ENCODE measurements around the gene SLC25A18. TPM values are rescaled to one million over a fixed set of nuclear protein-coding genes. Genes with fewer than 3 reads are reported as not detected.
A peak's percentile ranks its signal among the peaks of the same experiment; 100 is the strongest.

The SLC25A18 gene
- total RNA-seq, 1 experiment from 2014 or later = 2.1 TPM

DNA sequence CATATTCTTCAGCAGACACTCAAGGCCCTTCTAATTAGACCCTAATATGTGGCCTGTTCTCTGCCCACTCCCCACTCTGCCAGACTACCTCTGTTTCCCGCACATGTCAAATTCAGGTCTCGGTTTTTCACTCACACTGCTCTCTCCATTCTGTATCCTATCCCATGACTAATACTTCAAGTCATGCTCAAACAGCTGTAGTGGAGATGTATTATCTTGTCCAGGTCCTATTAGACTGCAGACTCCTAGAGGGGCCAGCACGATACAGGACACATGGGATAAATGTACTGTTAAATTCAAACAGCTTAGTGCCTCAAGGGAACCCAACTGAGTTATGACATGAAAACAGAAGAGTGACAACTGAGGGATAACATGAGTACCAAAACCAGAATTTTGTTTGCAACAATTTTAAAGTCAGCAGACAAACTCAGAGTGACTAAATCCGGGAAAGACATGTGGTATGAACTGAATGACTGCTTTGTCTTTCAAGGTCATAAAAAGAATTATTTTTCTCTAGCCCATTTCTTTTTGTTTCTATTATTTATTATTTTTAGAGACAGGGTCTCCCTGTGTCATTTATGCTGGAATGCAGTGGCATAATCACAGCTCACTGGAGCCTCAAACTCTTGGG is 44.7 kb downstream of the SLC25A18 start (continued):
- TF ChIP-seq ETV6 (CRISPR knock-in tag; IDR thresholded peaks at IDR 0.05) = no peak
- no peak for TF ChIP-seq FOXK1 (CRISPR knock-in tag; IDR thresholded peaks at IDR 0.05)

DNA sequence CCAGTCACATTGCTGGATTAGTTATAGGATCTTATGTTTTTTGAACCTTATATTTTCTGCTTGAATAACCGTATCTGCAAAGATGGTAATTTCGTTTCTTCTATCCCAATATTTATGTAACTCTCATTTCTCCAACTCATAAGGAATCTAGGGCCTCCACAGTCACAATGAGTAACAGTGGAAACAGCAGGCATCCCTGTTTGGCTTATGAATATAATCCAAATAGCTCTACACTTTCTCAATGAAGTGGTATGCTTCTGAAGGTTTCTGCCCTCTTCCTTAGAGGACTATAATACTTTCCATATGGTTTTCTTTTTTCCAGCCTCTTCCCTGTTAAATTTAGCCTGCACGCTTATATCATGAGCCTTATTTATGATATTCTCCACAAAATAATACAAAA is 48.8 kb downstream of the SLC25A18 start:
- DNase-seq (ENCODE audit: low spot score) (no peak), ATAC-seq (no peak)
- Mint-ChIP-seq H3K4me1 (no peaks in the 10 kb centered on the region), H3K4me3 (no peak overlapping the region), H3K9me3 (no peaks in the 10 kb centered on the region), H3K36me3 (peaks cover 38% of the 10 kb centered on the region), H3K27ac (no peak overlapping the region), H3K27me3 (ENCODE audit: low read depth) (no peaks in the 10 kb centered on the region)
- ChIA-PET POLR2A (no interaction called here), CTCF (no interaction called here)
- TF ChIP-seq, protein P1, sequence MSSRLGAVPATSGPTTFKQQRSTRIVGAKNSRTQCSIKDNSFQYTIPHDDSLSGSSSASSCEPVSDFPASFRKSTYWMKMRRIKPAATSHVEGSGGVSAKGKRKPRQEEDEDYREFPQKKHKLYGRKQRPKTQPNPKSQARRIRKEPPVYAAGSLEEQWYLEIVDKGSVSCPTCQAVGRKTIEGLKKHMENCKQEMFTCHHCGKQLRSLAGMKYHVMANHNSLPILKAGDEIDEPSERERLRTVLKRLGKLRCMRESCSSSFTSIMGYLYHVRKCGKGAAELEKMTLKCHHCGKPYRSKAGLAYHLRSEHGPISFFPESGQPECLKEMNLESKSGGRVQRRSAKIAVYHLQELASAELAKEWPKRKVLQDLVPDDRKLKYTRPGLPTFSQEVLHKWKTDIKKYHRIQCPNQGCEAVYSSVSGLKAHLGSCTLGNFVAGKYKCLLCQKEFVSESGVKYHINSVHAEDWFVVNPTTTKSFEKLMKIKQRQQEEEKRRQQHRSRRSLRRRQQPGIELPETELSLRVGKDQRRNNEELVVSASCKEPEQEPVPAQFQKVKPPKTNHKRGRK (CRISPR knock-in tag; IDR thresholded peaks at IDR 0.05; ENCODE audit: borderline replicate concordance) = no peak
- TF ChIP-seq SOX15 (CRISPR knock-in tag; IDR thresholded peaks at IDR 0.05) (no peak), NR1H2 (CRISPR knock-in tag; IDR thresholded peaks at IDR 0.05) (no peak), TCF7 (CRISPR knock-in tag; IDR thresholded peaks at IDR 0.05; ENCODE audit: low read depth) (no peak), SMAD3 (CRISPR knock-in tag; IDR thresholded peaks at IDR 0.05; ENCODE audit: borderline replicate concordance) (no peak), GRHL2 (CRISPR knock-in tag; IDR thresholded peaks at IDR 0.05; ENCODE audit: insufficient replicate concordance, severe bottlenecking) (no peak), CREB1 (CRISPR knock-in tag; IDR thresholded peaks at IDR 0.05) (no peak)
- TF ChIP-seq, protein P2, sequence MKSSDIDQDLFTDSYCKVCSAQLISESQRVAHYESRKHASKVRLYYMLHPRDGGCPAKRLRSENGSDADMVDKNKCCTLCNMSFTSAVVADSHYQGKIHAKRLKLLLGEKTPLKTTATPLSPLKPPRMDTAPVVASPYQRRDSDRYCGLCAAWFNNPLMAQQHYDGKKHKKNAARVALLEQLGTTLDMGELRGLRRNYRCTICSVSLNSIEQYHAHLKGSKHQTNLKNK (CRISPR knock-in tag; IDR thresholded peaks at IDR 0.05) = no peak

DNA sequence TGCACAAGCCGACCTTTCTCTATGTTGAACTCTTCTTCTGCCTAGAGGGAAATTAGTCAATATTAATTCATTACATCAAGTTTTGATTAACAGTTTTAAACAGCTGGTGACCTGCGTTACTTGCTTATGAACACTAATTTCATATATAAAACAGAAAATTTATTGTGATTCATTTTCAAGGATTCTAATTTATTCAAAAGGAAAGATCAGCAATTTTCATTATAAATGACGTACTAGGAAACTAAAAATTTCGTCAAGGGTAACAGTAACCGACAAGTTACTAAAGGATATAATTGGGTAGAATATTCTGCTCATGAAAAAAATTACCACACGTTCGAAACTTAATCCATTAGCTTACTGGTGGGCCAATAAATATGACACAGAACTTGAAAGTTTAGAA is 50.0 kb downstream of the SLC25A18 start:
- Mint-ChIP-seq H3K27ac (no peak overlapping the region), H3K9me3 (no peaks in the 10 kb centered on the region), H3K4me1 (no peaks in the 10 kb centered on the region), H3K27me3 (ENCODE audit: low read depth) (no peaks in the 10 kb centered on the region), H3K4me3 (no peak overlapping the region), H3K36me3 (peaks cover 42% of the 10 kb centered on the region)
- TF ChIP-seq GTF2I (CRISPR knock-in tag; conservative IDR thresholded peaks at IDR 0.05) = no peak
- TF ChIP-seq, protein P3, sequence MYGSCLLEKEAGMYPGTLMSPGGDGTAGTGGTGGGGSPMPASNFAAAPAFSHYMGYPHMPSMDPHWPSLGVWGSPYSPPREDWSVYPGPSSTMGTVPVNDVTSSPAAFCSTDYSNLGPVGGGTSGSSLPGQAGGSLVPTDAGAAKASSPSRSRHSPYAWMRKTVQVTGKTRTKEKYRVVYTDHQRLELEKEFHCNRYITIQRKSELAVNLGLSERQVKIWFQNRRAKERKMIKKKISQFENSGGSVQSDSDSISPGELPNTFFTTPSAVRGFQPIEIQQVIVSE (CRISPR knock-in tag; IDR thresholded peaks at IDR 0.05; ENCODE audit: borderline replicate concordance) = no peak
- ATAC-seq (no peak), DNase-seq (ENCODE audit: low spot score) (no peak)
- ChIA-PET POLR2A (interaction anchor here (0.6 kb wide), 1 partner anchor 480 kb away, joined by 6 read pairs; no protein-coding TSS in a partner anchor), CTCF (no interaction called here)

DNA sequence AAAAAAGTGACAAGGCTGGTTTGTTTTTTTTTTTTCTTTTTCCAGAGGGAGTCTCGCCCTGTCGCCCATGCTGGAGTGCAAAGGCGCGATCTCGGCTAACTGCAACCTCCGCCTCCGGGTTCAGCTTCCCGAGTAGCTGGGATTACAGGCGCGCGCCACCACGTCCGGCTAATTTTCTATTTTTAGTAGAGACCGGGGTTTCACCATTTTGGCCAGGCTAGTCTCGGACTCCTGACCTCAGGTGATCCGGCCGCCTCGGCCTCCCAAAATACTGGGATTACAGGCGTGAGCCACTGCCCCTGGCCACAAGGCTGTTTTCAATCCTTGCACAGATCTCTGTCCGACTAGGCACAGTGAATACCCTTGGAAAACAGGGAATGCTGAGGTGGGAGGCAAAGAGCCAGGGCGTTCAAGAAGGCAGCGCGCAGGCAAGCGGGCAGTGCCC is 64.7 kb downstream of the SLC25A18 start:
- CTCF ChIA-PET = interaction anchor here (0.6 kb wide), 1 partner anchor 99 kb away, joined by 3 read pairs; no protein-coding TSS in a partner anchor
- DNase-seq (ENCODE audit: low spot score) = no peak
- ATAC-seq = no peak
- Mint-ChIP-seq H3K4me1 (no peaks in the 10 kb centered on the region), H3K36me3 (peaks cover 4% of the 10 kb centered on the region; the same call in 1 of the 2 replicates), H3K27me3 (ENCODE audit: low read depth) (no peaks in the 10 kb centered on the region), H3K9me3 (no peaks in the 10 kb centered on the region), H3K27ac (peak overlapping the region; percentile 100), H3K4me3 (peak overlapping the region; percentile 97)
- POLR2A ChIA-PET = no interaction called here
- TF ChIP-seq, protein P4, sequence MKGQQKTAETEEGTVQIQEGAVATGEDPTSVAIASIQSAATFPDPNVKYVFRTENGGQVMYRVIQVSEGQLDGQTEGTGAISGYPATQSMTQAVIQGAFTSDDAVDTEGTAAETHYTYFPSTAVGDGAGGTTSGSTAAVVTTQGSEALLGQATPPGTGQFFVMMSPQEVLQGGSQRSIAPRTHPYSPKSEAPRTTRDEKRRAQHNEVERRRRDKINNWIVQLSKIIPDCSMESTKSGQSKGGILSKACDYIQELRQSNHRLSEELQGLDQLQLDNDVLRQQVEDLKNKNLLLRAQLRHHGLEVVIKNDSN (CRISPR knock-in tag; IDR thresholded peaks at IDR 0.05) = no peak
- TF ChIP-seq RELA (CRISPR knock-in tag; IDR thresholded peaks at IDR 0.05; ENCODE audit: borderline replicate concordance) (no peak), FOXK1 (CRISPR knock-in tag; IDR thresholded peaks at IDR 0.05) (no peak), GRHL2 (CRISPR knock-in tag; IDR thresholded peaks at IDR 0.05; ENCODE audit: insufficient replicate concordance, severe bottlenecking) (no peak), SMAD4 (CRISPR knock-in tag; IDR thresholded peaks at IDR 0.05) (no peak), FOXP1 (CRISPR knock-in tag; IDR thresholded peaks at IDR 0.05; ENCODE audit: borderline replicate concordance) (no peak), KAT7 (CRISPR knock-in tag; IDR thresholded peaks at IDR 0.05; ENCODE audit: borderline replicate concordance) (no peak), ZNF317 (CRISPR knock-in tag; IDR thresholded peaks at IDR 0.05; ENCODE audit: borderline replicate concordance, low read depth) (no peak)
- TF ChIP-seq, protein P5, sequence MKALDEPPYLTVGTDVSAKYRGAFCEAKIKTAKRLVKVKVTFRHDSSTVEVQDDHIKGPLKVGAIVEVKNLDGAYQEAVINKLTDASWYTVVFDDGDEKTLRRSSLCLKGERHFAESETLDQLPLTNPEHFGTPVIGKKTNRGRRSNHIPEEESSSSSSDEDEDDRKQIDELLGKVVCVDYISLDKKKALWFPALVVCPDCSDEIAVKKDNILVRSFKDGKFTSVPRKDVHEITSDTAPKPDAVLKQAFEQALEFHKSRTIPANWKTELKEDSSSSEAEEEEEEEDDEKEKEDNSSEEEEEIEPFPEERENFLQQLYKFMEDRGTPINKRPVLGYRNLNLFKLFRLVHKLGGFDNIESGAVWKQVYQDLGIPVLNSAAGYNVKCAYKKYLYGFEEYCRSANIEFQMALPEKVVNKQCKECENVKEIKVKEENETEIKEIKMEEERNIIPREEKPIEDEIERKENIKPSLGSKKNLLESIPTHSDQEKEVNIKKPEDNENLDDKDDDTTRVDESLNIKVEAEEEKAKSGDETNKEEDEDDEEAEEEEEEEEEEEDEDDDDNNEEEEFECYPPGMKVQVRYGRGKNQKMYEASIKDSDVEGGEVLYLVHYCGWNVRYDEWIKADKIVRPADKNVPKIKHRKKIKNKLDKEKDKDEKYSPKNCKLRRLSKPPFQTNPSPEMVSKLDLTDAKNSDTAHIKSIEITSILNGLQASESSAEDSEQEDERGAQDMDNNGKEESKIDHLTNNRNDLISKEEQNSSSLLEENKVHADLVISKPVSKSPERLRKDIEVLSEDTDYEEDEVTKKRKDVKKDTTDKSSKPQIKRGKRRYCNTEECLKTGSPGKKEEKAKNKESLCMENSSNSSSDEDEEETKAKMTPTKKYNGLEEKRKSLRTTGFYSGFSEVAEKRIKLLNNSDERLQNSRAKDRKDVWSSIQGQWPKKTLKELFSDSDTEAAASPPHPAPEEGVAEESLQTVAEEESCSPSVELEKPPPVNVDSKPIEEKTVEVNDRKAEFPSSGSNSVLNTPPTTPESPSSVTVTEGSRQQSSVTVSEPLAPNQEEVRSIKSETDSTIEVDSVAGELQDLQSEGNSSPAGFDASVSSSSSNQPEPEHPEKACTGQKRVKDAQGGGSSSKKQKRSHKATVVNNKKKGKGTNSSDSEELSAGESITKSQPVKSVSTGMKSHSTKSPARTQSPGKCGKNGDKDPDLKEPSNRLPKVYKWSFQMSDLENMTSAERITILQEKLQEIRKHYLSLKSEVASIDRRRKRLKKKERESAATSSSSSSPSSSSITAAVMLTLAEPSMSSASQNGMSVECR (CRISPR knock-in tag; IDR thresholded peaks at IDR 0.05; ENCODE audit: borderline replicate concordance) = no peak
